GM12873 (cell line): Measurements from ENCODE around the gene TRMT6.

ENCODE experiments used
- TF ChIP-seq, protein P1 (sequence below): IDR thresholded peaks from 2 replicates; pipeline ENCODE4 v1.5.1; 2012; ENCODE audit warnings: low read depth, mild to moderate bottlenecking, moderate library complexity, low read length, control low read depth; ENCODE audit not compliant: insufficient read depth; ENCODE audit errors: missing control alignments

Gene TRMT6

DNA sequence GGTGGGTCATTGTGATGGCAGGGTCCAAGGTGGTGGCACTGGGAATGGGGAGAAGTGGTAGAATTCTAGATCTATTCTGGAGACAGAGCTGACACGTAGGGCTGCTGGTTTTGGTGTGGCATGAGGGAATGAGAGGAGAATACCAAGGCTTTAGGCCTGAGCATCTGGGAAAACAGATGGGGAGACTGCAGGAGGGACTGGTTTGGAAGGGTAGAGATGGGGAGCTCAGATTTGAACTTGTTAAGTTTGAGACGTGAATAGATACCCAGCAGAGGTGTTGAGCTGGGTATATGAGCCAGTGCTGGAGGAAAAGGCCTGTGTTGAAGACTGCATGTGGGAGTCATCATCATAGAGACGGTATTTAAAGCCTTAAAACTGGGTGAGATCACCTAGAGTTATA, 17.5 kb downstream of the TRMT6 start:
- TF ChIP-seq, protein P1, sequence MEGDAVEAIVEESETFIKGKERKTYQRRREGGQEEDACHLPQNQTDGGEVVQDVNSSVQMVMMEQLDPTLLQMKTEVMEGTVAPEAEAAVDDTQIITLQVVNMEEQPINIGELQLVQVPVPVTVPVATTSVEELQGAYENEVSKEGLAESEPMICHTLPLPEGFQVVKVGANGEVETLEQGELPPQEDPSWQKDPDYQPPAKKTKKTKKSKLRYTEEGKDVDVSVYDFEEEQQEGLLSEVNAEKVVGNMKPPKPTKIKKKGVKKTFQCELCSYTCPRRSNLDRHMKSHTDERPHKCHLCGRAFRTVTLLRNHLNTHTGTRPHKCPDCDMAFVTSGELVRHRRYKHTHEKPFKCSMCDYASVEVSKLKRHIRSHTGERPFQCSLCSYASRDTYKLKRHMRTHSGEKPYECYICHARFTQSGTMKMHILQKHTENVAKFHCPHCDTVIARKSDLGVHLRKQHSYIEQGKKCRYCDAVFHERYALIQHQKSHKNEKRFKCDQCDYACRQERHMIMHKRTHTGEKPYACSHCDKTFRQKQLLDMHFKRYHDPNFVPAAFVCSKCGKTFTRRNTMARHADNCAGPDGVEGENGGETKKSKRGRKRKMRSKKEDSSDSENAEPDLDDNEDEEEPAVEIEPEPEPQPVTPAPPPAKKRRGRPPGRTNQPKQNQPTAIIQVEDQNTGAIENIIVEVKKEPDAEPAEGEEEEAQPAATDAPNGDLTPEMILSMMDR: no peak

- TF ChIP-seq, protein P1: no peak
Measured at GRCh38 chr20:5931411-5931810, 18.9 kb downstream of the TRMT6 start.

DNA sequence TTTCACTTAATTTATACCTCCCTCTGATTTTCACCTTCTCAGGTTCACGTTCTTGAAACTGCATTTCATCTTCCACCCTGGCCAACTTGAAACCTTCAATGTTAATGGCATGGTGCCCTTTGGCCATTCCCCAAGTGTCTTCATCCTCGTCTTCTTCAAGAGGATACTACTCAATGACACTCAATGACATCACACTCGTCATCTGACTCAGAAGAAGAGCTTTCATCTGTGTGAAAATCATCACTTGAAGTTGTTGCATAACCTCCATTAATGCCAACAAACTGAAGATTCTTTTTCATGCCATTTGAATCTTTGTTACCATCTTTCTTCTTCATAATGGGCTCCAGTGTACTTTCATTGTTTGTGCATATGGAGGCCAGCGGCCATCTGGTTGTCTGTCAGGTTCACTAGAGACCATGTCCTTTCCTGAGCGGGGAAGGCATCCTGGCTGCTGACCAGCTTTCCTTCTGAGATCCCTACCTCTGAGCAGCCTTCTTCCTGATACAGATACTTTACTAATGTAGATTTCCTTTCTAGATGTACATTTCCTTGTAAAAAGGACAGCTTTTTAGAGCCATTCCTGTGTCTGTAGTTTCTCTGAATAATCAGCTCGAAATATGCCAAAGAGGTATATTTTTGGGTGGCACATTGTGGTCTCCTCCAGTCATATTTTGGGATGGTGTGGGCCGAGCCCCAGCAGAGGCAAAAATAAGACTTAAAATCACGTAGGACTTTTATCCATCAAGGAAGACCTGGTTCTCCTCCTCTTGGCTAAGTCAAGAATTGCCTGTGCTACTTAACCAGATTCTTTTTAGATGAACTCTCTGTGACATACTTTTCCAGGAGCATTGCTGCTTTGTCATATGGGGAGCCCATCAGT, 21.3 kb downstream of the TRMT6 start:
- TF ChIP-seq, protein P1: no peak

- TF ChIP-seq, protein P1: no peak
Measured at GRCh38 chr20:5927749-5928462, 22.4 kb downstream of the TRMT6 start.

DNA sequence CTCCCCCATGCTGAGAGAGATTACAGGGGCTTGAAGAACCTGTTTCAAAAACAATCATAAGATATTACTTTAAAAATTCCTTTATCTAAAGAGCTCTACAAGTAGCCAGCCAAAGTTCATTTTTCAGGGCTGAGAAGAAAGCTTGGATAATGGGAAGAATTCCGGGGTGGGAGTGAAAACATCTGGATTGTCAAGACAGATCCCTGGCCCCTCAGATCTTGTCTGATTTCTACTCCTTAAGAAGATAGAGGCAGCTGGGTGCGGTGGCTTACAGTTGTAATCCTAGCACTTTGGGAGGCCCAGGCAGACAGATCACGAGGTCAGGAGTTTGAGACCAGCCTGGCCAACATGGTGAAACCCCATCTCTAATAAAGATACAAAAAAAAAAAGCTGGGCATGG, 24.8 kb downstream of the TRMT6 start:
- TF ChIP-seq, protein P1: no peak

DNA sequence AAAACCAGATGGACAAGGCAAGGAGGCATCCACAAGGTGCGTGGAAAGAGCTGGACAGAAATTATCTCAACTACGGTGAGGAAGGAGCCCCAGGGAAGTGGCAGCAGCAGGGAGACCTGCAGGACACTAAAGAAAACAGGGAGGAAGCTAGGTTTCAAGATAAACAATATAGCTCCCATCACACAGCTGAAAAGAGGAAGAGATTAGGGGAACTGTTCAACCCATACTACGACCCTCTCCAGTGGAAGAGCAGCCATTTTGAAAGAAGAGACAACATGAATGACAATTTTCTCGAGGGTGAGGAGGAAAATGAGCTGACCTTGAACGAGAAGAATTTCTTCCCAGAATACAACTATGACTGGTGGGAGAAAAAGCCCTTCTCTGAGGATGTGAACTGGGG, 26.8 kb downstream of the TRMT6 start:
- TF ChIP-seq, protein P1: no peak

GRCh38 chr20:5920581-5920980, 29.8 kb downstream of the TRMT6 start:
- TF ChIP-seq, protein P1: no peak
